Left ventricle myocardium inferior (tissue), 1 donor: ENCODE measurements around the gene SV2C. TPM values are rescaled to one million over a fixed set of nuclear protein-coding genes. Genes with fewer than 3 reads are reported as not detected.

Experiments
- DNase-seq: peaks from one replicate; pipeline ENCODE4 v3.0.0-alpha.2; 2020
- H3K27ac ChIP-seq: fragments of 200-600 bp; replicated peaks from 2 replicates; pipeline ENCODE4 v1.8.0; 2021
- H3K27me3 ChIP-seq: fragments of 200-600 bp; 2 replicates; pipeline ENCODE4 v1.8.0; 2021; ENCODE audit warnings: low read depth
- H3K36me3 ChIP-seq: fragments of 200-600 bp; 2 replicates; pipeline ENCODE4 v1.8.0; 2021
- H3K4me1 ChIP-seq: fragments of 200-600 bp; 2 replicates; pipeline ENCODE4 v1.8.0; 2021
- H3K4me3 ChIP-seq: fragments of 200-600 bp; 2 replicates; pipeline ENCODE4 v1.8.0; 2021; ENCODE audit warnings: mild to moderate bottlenecking, moderate library complexity
- H3K9me3 ChIP-seq: fragments of 200-600 bp; replicated peaks from 2 replicates; pipeline ENCODE4 v1.8.0; 2021
- intact Hi-C: fragments of 100-400 bp; cut with micrococcal nuclease; formaldehyde crosslinking; loops from one replicate; pipeline ENCODE4 v1.11.0; 2022
- total RNA-seq: library from RNA; stranded (reverse); fragmentation: NEBNext Ultra II Directional; extraction: Animal tissue kit (Norgen Biotek cat#: 25700); gene quantifications from one replicate; pipeline ENCODE4 v1.2.1, GENCODE V29; 2021
- TF ChIP-seq, protein P1 (sequence below): fragments of 200-600 bp; IDR thresholded peaks from 2 replicates; pipeline ENCODE4 v1.8.0; 2021; ENCODE audit warnings: antibody characterized with exemption, mild to moderate bottlenecking, borderline replicate concordance
- donor health status: DM: no; HTN: yes; CAD: no; lungs with severe emphysema.

The SV2C gene
- total RNA-seq, 1 donor from 2014 or later, result 0.44 TPM

DNA sequence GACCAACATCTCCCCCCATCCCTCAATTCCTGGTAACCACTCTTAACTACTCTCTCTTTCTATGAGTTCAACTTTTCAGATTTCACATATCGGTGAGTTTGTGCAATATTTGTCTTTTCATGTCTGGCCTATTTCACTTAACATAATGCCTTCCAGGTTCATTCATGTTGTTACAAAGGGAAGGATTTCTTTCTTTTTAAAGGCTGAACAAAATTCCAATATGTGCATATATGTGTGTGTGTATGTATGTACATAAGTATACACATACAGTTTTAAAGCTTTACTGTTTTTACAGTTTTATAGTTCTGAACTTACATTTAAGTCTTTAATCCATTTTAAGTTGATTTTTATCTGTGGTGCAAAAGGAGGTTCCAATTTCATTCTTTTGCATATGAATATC, 130.7 kb downstream of the SV2C start:
- intact Hi-C loops, result no loop called here
- peaks cover 24% of the 10 kb centered on the region for H3K9me3 ChIP-seq
- TF ChIP-seq, protein P1, sequence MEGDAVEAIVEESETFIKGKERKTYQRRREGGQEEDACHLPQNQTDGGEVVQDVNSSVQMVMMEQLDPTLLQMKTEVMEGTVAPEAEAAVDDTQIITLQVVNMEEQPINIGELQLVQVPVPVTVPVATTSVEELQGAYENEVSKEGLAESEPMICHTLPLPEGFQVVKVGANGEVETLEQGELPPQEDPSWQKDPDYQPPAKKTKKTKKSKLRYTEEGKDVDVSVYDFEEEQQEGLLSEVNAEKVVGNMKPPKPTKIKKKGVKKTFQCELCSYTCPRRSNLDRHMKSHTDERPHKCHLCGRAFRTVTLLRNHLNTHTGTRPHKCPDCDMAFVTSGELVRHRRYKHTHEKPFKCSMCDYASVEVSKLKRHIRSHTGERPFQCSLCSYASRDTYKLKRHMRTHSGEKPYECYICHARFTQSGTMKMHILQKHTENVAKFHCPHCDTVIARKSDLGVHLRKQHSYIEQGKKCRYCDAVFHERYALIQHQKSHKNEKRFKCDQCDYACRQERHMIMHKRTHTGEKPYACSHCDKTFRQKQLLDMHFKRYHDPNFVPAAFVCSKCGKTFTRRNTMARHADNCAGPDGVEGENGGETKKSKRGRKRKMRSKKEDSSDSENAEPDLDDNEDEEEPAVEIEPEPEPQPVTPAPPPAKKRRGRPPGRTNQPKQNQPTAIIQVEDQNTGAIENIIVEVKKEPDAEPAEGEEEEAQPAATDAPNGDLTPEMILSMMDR, result no peak
- no peaks in the 10 kb centered on the region for H3K36me3 ChIP-seq
- DNase-seq, result no peak
- H3K4me3 ChIP-seq, result no peak overlapping the region
- H3K4me1 ChIP-seq, result no peaks in the 10 kb centered on the region
- H3K27ac ChIP-seq, result no peak overlapping the region
- no peaks in the 10 kb centered on the region for H3K27me3 ChIP-seq

DNA sequence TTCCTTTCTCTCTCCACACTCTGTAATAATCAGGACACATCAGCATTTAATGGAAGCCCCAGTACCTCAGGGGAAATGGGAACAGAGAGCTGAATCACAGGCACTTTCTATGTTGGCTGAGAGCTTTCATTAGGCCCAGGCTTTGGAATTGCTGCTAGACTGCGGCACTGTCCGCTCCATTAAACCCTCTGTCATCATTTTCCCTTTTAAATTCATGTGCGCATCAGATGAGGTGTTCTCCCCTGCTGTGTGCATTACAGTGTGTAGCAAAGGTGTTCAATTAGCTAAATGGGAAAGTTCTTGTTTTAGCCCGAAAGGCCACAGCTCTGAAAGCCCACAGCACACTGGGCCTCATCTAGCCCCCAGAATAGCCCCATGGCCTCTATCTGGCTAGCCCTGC, 133.6 kb downstream of the SV2C start:
- intact Hi-C loops, result no loop called here
- no peak for DNase-seq
- Histone ChIP-seq H3K27ac (no peak overlapping the region), H3K9me3 (peaks cover 10% of the 10 kb centered on the region), H3K4me3 (no peak overlapping the region), H3K27me3 (no peaks in the 10 kb centered on the region), H3K4me1 (no peaks in the 10 kb centered on the region), H3K36me3 (no peaks in the 10 kb centered on the region)
- TF ChIP-seq, protein P1, result no peak

DNA sequence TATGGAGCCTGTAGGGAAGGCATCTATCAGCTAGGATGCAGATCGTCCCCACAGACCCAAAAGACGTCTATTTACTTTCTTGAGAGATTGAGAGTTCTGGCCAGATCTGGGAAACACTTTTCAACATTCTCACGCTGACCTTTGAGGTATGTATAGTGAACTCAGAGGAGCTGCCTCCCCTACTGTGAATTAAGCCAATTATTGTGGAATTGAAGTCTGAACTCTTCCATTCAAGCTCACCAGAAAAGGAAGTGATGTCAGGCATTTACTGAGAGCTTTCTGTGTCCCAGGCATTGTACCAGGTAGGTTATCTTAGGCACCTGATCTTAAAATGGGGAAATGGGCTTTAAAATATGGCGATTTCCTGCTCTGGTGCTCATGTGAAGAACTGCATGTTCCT, 136.5 kb downstream of the SV2C start:
- H3K36me3 ChIP-seq, result no peaks in the 10 kb centered on the region
- intact Hi-C loops, result no loop called here
- no peak overlapping the region for H3K4me3 ChIP-seq
- H3K27me3 ChIP-seq, result no peaks in the 10 kb centered on the region
- H3K9me3 ChIP-seq, result peaks cover 2% of the 10 kb centered on the region
- H3K4me1 ChIP-seq, result no peaks in the 10 kb centered on the region
- H3K27ac ChIP-seq, result no peak overlapping the region
- DNase-seq, result no peak
- TF ChIP-seq, protein P1, result no peak

DNA sequence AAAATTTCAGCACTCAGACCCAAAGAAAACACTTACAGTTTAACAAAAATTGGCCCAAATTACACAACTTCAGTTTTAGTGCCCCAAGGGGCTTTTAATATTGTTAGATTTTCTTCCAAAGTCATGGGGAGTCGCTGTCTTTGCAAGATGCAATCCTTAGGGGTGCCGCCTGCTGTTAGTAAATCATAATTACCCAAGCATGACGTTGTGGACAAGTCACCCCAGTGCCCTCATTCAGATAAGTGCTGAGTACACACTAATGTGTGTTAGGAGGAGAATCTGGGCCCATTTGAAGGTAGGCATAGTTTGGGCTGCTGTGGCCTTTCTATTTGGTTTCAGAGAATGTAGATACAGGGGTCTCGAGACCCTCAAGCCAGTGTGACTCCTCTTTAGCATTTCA, 138.1 kb downstream of the SV2C start:
- H3K4me1 ChIP-seq, result no peaks in the 10 kb centered on the region
- intact Hi-C loops, result no loop called here
- H3K27ac ChIP-seq, result no peak overlapping the region
- H3K4me3 ChIP-seq, result no peak overlapping the region
- no peaks in the 10 kb centered on the region for H3K36me3 ChIP-seq
- DNase-seq, result no peak
- no peaks in the 10 kb centered on the region for H3K9me3 ChIP-seq
- TF ChIP-seq, protein P1, result no peak
- no peaks in the 10 kb centered on the region for H3K27me3 ChIP-seq

DNA sequence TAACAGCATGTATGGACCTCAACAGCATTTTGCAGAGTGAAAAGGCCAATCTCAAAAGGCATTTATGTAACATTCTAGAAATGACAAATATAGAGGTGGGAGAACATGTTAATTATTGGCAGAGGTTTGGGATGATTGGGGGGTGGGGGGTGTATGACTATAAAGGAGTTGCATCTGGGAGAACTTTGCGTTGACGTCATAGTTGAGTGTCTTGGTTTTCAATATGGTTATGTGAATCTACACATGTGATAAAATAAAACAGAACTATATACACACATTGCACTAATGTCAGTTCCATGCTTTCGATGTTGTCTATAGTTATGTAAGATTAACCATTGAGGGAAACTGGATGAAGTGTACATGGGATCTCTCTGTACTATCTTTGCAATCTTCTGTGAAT, 139.1 kb downstream of the SV2C start:
- no peaks in the 10 kb centered on the region for H3K9me3 ChIP-seq

More for the DNA sequence above, 139.1 kb downstream of the SV2C start:
- H3K36me3 ChIP-seq, result no peaks in the 10 kb centered on the region
- H3K27ac ChIP-seq, result no peak overlapping the region
- no peak overlapping the region for H3K4me3 ChIP-seq
- peaks cover 2% of the 10 kb centered on the region for H3K27me3 ChIP-seq
- TF ChIP-seq, protein P1, result no peak
- intact Hi-C loops, result no loop called here
- no peaks in the 10 kb centered on the region for H3K4me1 ChIP-seq
- DNase-seq, result no peak
